AG09319 (cell line): ENCODE data around the gene GMIP.
"Not testable (repeated sequence)": the region's sequence is repeated elsewhere in the genome, so short reads cannot be mapped to it uniquely, and the experiment has no call there.

Experiments
- DNase-seq: peaks from one replicate; pipeline ENCODE4 v3.0.0-alpha.2; 2010; ENCODE audit warnings: low read depth; ENCODE audit errors: extremely low read depth
- CTCF ChIP-seq: IDR thresholded peaks from 2 replicates; pipeline ENCODE4 v1.5.1; 2011; ENCODE audit warnings: low read depth, mild to moderate bottlenecking, inconsistent platforms, low read length, moderate library complexity

The GMIP gene

GRCh38 chr19:19674315-19674714 is 30.9 kb upstream of the GMIP start:
- no peak for DNase-seq
- no peak for TF ChIP-seq CTCF

- DNase-seq: no peak
- no peak for TF ChIP-seq CTCF
Measured at GRCh38 chr19:19672816-19673215, 29.4 kb upstream of the GMIP start.

- no peak for DNase-seq
- TF ChIP-seq CTCF: no peak
Measured at GRCh38 chr19:19670070-19670551, 26.7 kb upstream of the GMIP start.

GRCh38 chr19:19668230-19669012 is 25.0 kb upstream of the GMIP start, which contains the start of gene ZNF101:
Gene ZNF101 (plus strand): TSS chr19:19668839. CDS start chr19:19668964, 125 bp downstream.
- DNase-seq: peak; percentile 69
- TF ChIP-seq CTCF: no peak

GRCh38 chr19:19665420-19665948 is 22.0 kb upstream of the GMIP start:
- DNase-seq: not testable (repeated sequence)

- peak; percentile 93 for DNase-seq
- TF ChIP-seq CTCF: peak; percentile 1
Measured at GRCh38 chr19:19663256-19664120, 20.0 kb upstream of the GMIP start, which contains the start of gene ATP13A1. Gene ATP13A1 (minus strand): TSS chr19:19663676. CDS start chr19:19663666, 10 bp downstream.

GRCh38 chr19:19662871-19663255 is 19.4 kb upstream of the GMIP start:
- no peak for DNase-seq
- no peak for TF ChIP-seq CTCF
